ENCODE results near the gene TENT5A.

Gene TENT5A

DNA sequence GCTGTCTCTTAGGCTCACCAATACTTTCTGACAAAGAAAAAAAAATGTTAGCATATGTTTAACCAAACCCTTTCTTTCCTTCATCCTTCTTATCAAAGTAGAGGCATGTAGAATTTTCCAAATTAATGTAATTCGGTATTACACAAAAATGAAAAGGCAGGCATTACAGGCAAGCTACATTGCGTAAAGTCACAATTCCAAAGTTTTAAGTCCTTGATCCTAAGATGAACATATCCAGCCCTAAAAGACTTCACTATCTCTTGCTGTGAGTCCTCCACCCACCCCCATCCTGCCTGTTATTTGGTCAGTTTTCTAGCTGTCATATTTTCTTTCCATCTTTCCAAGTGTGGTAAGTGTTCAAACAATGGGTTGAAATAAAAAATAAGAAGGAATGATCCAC, 12.1 kb upstream of the TENT5A start:
- Histone ChIP-seq H3K9ac (ENCODE audit: low read length) (no peak overlapping the region), H3K27me3 (ENCODE audit: insufficient read depth, low read length) (no peaks in the 10 kb centered on the region), H3K4me2 (ENCODE audit: low read length) (no peak overlapping the region), H4K20me1 (ENCODE audit: insufficient read depth, low read length) (no peaks in the 10 kb centered on the region), H3K9me2 (ENCODE audit: low read depth, low read length) (no peaks in the 10 kb centered on the region), H3K4me3 (ENCODE audit: low read depth, low read length, poor library complexity, severe bottlenecking) (no peak overlapping the region), H2AFZ (ENCODE audit: low read length) (no peak overlapping the region), H3K27ac (ENCODE audit: low read depth, low read length, poor library complexity, severe bottlenecking) (no peak overlapping the region), H3K9me3 (ENCODE audit: low read length) (no peaks in the 10 kb centered on the region), H3K79me2 (ENCODE audit: insufficient read depth, low read length) (no peaks in the 10 kb centered on the region), H3F3A (ENCODE audit: insufficient read depth, low read length) (no peaks in the 10 kb centered on the region), H3K4me1 (ENCODE audit: insufficient read depth, low read length, severe bottlenecking) (no peaks in the 10 kb centered on the region), H3K36me3 (ENCODE audit: insufficient read depth, low read length) (no peaks in the 10 kb centered on the region)
- TF ChIP-seq EZH2 (IDR thresholded peaks at IDR 0.05; ENCODE audit: borderline replicate concordance, low read length): no peak
- TF ChIP-seq CTCF (IDR thresholded peaks at IDR 0.05; ENCODE audit: low read length): no peak

DNA sequence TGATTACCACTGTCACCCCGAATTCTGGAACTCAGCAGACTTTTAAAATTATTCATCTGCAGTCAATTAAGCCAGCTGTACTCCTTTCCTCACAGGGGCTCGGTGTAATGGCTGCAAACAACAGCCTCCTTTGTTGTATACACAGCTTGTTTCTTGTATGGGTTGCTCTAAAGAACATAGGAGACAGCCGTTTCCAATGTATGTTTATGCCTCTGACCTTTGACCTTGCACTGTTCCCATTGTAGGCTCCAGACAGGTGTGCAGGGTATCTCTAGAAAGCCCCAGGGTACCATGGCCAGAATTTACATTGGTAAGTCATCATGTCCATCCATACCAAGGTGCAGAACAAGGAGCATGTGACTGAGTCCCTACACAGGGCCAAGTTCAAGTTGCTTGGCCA, 11.5 kb upstream of the TENT5A start:
- TF ChIP-seq CTCF (IDR thresholded peaks at IDR 0.05; ENCODE audit: low read length) (no peak), EZH2 (IDR thresholded peaks at IDR 0.05; ENCODE audit: borderline replicate concordance, low read length) (no peak)
- no peaks in the 10 kb centered on the region for H3F3A ChIP-seq (ENCODE audit: insufficient read depth, low read length)
- no peak overlapping the region for H3K4me2 ChIP-seq (ENCODE audit: low read length)
- no peak overlapping the region for H3K4me3 ChIP-seq (ENCODE audit: low read depth, low read length, poor library complexity, severe bottlenecking)
- no peaks in the 10 kb centered on the region for H3K27me3 ChIP-seq (ENCODE audit: insufficient read depth, low read length)
- H3K4me1 ChIP-seq (ENCODE audit: insufficient read depth, low read length, severe bottlenecking): no peaks in the 10 kb centered on the region
- no peaks in the 10 kb centered on the region for H3K79me2 ChIP-seq (ENCODE audit: insufficient read depth, low read length)
- no peak overlapping the region for H3K9ac ChIP-seq (ENCODE audit: low read length)
- H4K20me1 ChIP-seq (ENCODE audit: insufficient read depth, low read length): no peaks in the 10 kb centered on the region
- H2AFZ ChIP-seq (ENCODE audit: low read length): no peak overlapping the region
- no peaks in the 10 kb centered on the region for H3K9me3 ChIP-seq (ENCODE audit: low read length)
- H3K27ac ChIP-seq (ENCODE audit: low read depth, low read length, poor library complexity, severe bottlenecking): no peak overlapping the region
- H3K36me3 ChIP-seq (ENCODE audit: insufficient read depth, low read length): no peaks in the 10 kb centered on the region
- H3K9me2 ChIP-seq (ENCODE audit: low read depth, low read length): no peaks in the 10 kb centered on the region

- Histone ChIP-seq H3K4me3 (ENCODE audit: low read depth, low read length, poor library complexity, severe bottlenecking) (no peak overlapping the region), H3K4me1 (ENCODE audit: insufficient read depth, low read length, severe bottlenecking) (no peaks in the 10 kb centered on the region), H3K79me2 (ENCODE audit: insufficient read depth, low read length) (no peaks in the 10 kb centered on the region), H3K27ac (ENCODE audit: low read depth, low read length, poor library complexity, severe bottlenecking) (no peak overlapping the region), H2AFZ (ENCODE audit: low read length) (no peak overlapping the region), H3K4me2 (ENCODE audit: low read length) (no peak overlapping the region), H3K9me2 (ENCODE audit: low read depth, low read length) (no peaks in the 10 kb centered on the region), H3K36me3 (ENCODE audit: insufficient read depth, low read length) (no peaks in the 10 kb centered on the region), H3K27me3 (ENCODE audit: insufficient read depth, low read length) (no peaks in the 10 kb centered on the region), H3K9me3 (ENCODE audit: low read length) (no peaks in the 10 kb centered on the region), H4K20me1 (ENCODE audit: insufficient read depth, low read length) (no peaks in the 10 kb centered on the region), H3F3A (ENCODE audit: insufficient read depth, low read length) (no peaks in the 10 kb centered on the region), H3K9ac (ENCODE audit: low read length) (no peak overlapping the region)
- TF ChIP-seq EZH2 (IDR thresholded peaks at IDR 0.05; ENCODE audit: borderline replicate concordance, low read length) (no peak), CTCF (IDR thresholded peaks at IDR 0.05; ENCODE audit: low read length) (no peak)
Measured at GRCh38 chr6:81763051-81763450, 10.6 kb upstream of the TENT5A start.
